Epithelial cell of proximal tubule (primary cell): Measurements from ENCODE around the gene P3H4. TPM values are rescaled to one million over a fixed set of nuclear protein-coding genes. Genes with fewer than 3 reads are reported as not detected.

ENCODE experiments used
- DNase-seq: peaks from one replicate; pipeline ENCODE4 v3.0.0-alpha.2; 2011; ENCODE audit warnings: low read depth
- H3K4me3 ChIP-seq: 2 replicates; pipeline ENCODE4 v1.5.1; 2011; ENCODE audit warnings: low read depth, mild to moderate bottlenecking, low read length
- CTCF ChIP-seq: conservative IDR thresholded peaks from 2 replicates; pipeline ENCODE4 v1.5.1; 2012; ENCODE audit warnings: low read depth, mild to moderate bottlenecking, low read length
- total RNA-seq: library from RNA; depleted of rRNA; stranded (reverse); fragments of >200 nt; gene quantifications from 2 replicates; pipeline ENCODE4 v1.2.3, GENCODE V29; 2015

P3H4 gene
- total RNA-seq, 1 donor from 2014 or later = 55.5 TPM

GRCh38 chr17:41813699-41814124 is 2.0 kb upstream of the P3H4 start:
- DNase-seq = no peak
- no peak for TF ChIP-seq CTCF
- peak overlapping the region; percentile 64 for H3K4me3 ChIP-seq

- no peak for TF ChIP-seq CTCF
- no peak for DNase-seq
- H3K4me3 ChIP-seq = peak overlapping the region; percentile 64
These were observed 1.5 kb upstream of the P3H4 start for GRCh38 chr17:41813152-41813680.

GRCh38 chr17:41812381-41813151 is 817 bp upstream of the P3H4 start, which contains the start of gene FKBP10:
Gene FKBP10, plus strand, starts transcription at chr17:41813004. Its CDS starts 31 bp downstream, at chr17:41813035.
- no peak for TF ChIP-seq CTCF
- DNase-seq = no peak
- H3K4me3 ChIP-seq = peak within 1 kb of the TSS; percentile 64

- DNase-seq = no peak
- peak overlapping the region; percentile 64 for H3K4me3 ChIP-seq
- no peak for TF ChIP-seq CTCF
These were observed 845 bp downstream of the P3H4 start for GRCh38 chr17:41810659-41811548.

GRCh38 chr17:41806685-41807445 is 4.9 kb downstream of the P3H4 start:
- no peak for DNase-seq
- TF ChIP-seq CTCF = no peak
- H3K4me3 ChIP-seq = no peak overlapping the region
